A204.1 (cell line): ENCODE results near the gene PARP11.

Experiments used
- FAIRE-seq: peaks from 2 replicates; lab custom pipeline; 2012; peaks lifted over from hg19 to GRCh38; lab: Jason Lieb, UNC

Gene PARP11

GRCh38 chr12:3872800-3873636 is at the start of gene PARP11:
Gene PARP11, minus strand, starts transcription at chr12:3873399. Its CDS starts 170 bp downstream, at chr12:3873229.
- FAIRE-seq, result peak; percentile 96

GRCh38 chr12:3922033-3922432 is 48.8 kb upstream of the PARP11 start:
- no peak for FAIRE-seq

- FAIRE-seq, result no peak
These were observed 48.3 kb upstream of the PARP11 start for GRCh38 chr12:3921526-3921925.

GRCh38 chr12:3921151-3921471 is 47.9 kb upstream of the PARP11 start:
- FAIRE-seq, result no peak

- FAIRE-seq, result no peak
These were observed 47.4 kb upstream of the PARP11 start for GRCh38 chr12:3920351-3921150.

GRCh38 chr12:3913278-3913677 is 40.1 kb upstream of the PARP11 start:
- no peak for FAIRE-seq

- no peak for FAIRE-seq
These were observed 39.7 kb upstream of the PARP11 start for GRCh38 chr12:3912863-3913262.

- FAIRE-seq, result no peak
These were observed 38.2 kb upstream of the PARP11 start for GRCh38 chr12:3911409-3911808.

GRCh38 chr12:3905664-3906063 is 32.5 kb upstream of the PARP11 start:
- no peak for FAIRE-seq

GRCh38 chr12:3904999-3905398 is 31.8 kb upstream of the PARP11 start:
- FAIRE-seq, result no peak

GRCh38 chr12:3902921-3903320 is 29.7 kb upstream of the PARP11 start:
- no peak for FAIRE-seq

- FAIRE-seq, result no peak
These were observed 27.9 kb upstream of the PARP11 start for GRCh38 chr12:3901116-3901515.

GRCh38 chr12:3898756-3899155 is 25.6 kb upstream of the PARP11 start:
- FAIRE-seq, result no peak

GRCh38 chr12:3897371-3897971 is 24.3 kb upstream of the PARP11 start:
- no peak for FAIRE-seq

- no peak for FAIRE-seq
These were observed 23.7 kb upstream of the PARP11 start for GRCh38 chr12:3896801-3897351.

GRCh38 chr12:3896356-3896755 is 23.2 kb upstream of the PARP11 start:
- FAIRE-seq, result no peak

- FAIRE-seq, result no peak
These were observed 19.4 kb upstream of the PARP11 start for GRCh38 chr12:3892631-3893030.

- FAIRE-seq, result no peak
These were observed 18.0 kb upstream of the PARP11 start for GRCh38 chr12:3891201-3891600.

- FAIRE-seq, result no peak
These were observed 15.5 kb upstream of the PARP11 start for GRCh38 chr12:3888659-3889058.

- peak; percentile 83 for FAIRE-seq
These were observed 12.3 kb upstream of the PARP11 start for GRCh38 chr12:3885277-3886094.

GRCh38 chr12:3884671-3885070 is 11.5 kb upstream of the PARP11 start:
- FAIRE-seq, result no peak
